Suprapubic skin (tissue), 3 donors: Measurements from ENCODE around the gene NKAIN2.

Experiments
- EP300 ChIP-seq: sonication (generic); formaldehyde crosslinking; IDR thresholded peaks from one replicate; pipeline ENCODE4 v1.6.1; 2017; ENCODE audit warnings: antibody characterized with exemption
- POLR2A ChIP-seq, 2 donors: fragments of 450-650 bp; IDR thresholded peaks; one replicate each; pipeline ENCODE4 v1.6.1; 2017; ENCODE audit warnings: antibody characterized with exemption in 2 of 2, mild to moderate bottlenecking in 2 of 2, moderate library complexity in 2 of 2
- TF ChIP-seq, protein P1 (sequence below), 2 donors: fragments of 200-600 bp in 1 of 2; fragments of 450-650 bp in 1 of 2; sonication (generic) in 1 of 2; IDR thresholded peaks; one replicate each; pipeline ENCODE4 v1.5.1; 2016 to 2019; ENCODE audit warnings: antibody characterized with exemption in 2 of 2, mild to moderate bottlenecking in 1 of 2, moderate library complexity in 1 of 2

DNA sequence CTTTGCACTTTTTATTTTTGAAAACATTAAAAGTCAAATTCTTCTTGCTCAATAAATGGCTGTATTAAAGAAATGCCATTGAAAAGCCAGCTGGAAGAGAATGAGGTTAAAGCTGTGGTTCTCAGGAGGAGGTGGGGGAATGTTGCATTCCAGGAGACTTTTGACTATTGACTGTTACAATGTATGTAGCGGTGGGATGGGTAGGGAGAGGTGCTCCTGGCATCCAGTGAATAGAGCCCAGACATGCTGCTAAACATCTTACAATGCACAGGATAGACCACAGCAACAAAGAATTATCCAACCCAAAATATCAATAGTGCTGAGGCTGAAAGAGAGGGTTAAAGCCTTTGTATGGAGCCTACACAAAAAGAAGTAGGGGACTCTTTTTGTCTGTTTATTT lies 295.9 kb downstream of the NKAIN2 start:
- TF ChIP-seq POLR2A (IDR thresholded peaks at IDR 0.05) (no peak), EP300 (no peak)
- TF ChIP-seq, protein P1, sequence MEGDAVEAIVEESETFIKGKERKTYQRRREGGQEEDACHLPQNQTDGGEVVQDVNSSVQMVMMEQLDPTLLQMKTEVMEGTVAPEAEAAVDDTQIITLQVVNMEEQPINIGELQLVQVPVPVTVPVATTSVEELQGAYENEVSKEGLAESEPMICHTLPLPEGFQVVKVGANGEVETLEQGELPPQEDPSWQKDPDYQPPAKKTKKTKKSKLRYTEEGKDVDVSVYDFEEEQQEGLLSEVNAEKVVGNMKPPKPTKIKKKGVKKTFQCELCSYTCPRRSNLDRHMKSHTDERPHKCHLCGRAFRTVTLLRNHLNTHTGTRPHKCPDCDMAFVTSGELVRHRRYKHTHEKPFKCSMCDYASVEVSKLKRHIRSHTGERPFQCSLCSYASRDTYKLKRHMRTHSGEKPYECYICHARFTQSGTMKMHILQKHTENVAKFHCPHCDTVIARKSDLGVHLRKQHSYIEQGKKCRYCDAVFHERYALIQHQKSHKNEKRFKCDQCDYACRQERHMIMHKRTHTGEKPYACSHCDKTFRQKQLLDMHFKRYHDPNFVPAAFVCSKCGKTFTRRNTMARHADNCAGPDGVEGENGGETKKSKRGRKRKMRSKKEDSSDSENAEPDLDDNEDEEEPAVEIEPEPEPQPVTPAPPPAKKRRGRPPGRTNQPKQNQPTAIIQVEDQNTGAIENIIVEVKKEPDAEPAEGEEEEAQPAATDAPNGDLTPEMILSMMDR (IDR thresholded peaks at IDR 0.05): no peak
